ENCODE results near the gene PLXNA3.

DNA sequence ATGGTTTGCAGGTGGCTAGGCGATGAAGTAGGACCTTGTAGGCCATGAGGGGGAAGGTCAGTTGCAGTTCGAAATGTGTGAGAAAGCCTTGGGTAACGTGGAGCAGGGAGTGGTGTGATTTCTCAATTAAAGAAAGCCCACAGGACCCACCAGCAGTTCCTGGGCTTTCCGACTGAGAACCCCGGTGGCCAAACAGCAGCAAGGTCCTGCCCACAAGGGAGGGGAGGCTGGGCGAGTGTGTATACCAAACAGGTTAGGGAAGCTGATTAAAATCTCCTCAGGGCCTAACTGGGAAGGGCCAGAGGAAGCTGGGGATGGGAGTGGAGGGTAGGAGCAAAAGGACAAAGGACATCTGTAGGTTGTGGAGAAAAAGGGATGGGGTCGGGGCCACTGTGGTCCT, 27.2 kb upstream of the PLXNA3 start:
- TF ChIP-seq, protein P1, sequence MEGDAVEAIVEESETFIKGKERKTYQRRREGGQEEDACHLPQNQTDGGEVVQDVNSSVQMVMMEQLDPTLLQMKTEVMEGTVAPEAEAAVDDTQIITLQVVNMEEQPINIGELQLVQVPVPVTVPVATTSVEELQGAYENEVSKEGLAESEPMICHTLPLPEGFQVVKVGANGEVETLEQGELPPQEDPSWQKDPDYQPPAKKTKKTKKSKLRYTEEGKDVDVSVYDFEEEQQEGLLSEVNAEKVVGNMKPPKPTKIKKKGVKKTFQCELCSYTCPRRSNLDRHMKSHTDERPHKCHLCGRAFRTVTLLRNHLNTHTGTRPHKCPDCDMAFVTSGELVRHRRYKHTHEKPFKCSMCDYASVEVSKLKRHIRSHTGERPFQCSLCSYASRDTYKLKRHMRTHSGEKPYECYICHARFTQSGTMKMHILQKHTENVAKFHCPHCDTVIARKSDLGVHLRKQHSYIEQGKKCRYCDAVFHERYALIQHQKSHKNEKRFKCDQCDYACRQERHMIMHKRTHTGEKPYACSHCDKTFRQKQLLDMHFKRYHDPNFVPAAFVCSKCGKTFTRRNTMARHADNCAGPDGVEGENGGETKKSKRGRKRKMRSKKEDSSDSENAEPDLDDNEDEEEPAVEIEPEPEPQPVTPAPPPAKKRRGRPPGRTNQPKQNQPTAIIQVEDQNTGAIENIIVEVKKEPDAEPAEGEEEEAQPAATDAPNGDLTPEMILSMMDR (IDR thresholded peaks at IDR 0.05): no peak
- TF ChIP-seq ZFX (IDR thresholded peaks at IDR 0.05; ENCODE audit: borderline replicate concordance): no peak

Data from 22Rv1 (cell line).